Testis (tissue), 2 donors: ENCODE measurements around the gene CDYL.

Experiments used
- POLR2A ChIP-seq: fragments of 450-650 bp; IDR thresholded peaks from one replicate; pipeline ENCODE4 v1.6.1; 2017; ENCODE audit warnings: antibody characterized with exemption, mild to moderate bottlenecking, moderate library complexity
- TF ChIP-seq, protein P1 (sequence below), 3 experiments: fragments of 450-650 bp in 2 of 3; fragments of 200-600 bp in 1 of 3; sonication (generic) in 1 of 3; IDR thresholded peaks; one replicate each; pipeline ENCODE4 v1.5.1; 2016 to 2019; ENCODE audit warnings: antibody characterized with exemption in 3 of 3, mild to moderate bottlenecking in 2 of 3, moderate library complexity in 1 of 3

DNA sequence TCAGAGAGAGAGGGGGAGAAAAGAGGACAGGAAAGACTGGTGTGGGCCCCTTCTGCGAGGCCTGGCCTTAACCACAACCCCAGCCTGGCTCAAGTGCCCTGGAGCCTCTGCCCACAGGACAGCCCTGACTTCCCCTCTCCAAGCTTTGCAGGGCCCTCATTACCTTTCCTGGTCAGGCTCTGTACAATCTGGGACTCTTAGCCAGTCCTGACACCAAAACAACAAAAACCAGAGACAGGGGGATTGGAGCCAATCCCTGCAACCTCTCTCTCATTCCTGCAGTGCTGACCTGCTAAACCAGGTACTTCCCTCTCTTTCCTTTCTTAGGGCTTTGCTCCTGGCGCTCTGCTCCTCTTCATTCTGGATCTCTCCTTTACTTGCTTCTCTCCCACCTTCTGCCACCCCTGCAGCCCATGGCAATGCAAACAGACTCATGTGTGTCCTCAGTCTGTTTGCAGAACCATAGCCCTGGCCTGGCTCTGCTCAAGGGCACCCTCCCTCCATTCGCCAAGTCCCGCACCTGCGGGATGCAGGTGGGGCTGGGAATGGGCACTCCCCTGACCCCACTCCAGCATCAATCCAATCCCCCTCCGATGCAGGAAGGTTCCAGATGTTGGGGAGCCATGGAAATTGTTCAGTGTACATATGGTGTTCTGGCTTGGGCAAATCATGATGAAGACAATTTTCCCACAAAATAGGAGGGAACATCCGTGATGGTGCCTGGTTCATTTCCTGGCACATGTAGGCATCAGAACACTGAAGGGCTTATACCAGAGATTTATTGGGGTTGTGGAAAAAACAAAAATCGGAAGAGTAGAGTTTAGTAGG lies 189.6 kb downstream of the CDYL start:
- TF ChIP-seq, protein P1, sequence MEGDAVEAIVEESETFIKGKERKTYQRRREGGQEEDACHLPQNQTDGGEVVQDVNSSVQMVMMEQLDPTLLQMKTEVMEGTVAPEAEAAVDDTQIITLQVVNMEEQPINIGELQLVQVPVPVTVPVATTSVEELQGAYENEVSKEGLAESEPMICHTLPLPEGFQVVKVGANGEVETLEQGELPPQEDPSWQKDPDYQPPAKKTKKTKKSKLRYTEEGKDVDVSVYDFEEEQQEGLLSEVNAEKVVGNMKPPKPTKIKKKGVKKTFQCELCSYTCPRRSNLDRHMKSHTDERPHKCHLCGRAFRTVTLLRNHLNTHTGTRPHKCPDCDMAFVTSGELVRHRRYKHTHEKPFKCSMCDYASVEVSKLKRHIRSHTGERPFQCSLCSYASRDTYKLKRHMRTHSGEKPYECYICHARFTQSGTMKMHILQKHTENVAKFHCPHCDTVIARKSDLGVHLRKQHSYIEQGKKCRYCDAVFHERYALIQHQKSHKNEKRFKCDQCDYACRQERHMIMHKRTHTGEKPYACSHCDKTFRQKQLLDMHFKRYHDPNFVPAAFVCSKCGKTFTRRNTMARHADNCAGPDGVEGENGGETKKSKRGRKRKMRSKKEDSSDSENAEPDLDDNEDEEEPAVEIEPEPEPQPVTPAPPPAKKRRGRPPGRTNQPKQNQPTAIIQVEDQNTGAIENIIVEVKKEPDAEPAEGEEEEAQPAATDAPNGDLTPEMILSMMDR (IDR thresholded peaks at IDR 0.05), result no peak
- TF ChIP-seq POLR2A, result no peak
